GM21737 (cell line): Measurements from ENCODE around the gene KRTAP3-1.

ENCODE experiments used
- ATAC-seq: cut with Tn5 transposase; IDR thresholded peaks from one replicate; pipeline ENCODE4 v1.9.1; 2021; ENCODE audit warnings: mild to moderate bottlenecking, moderate library complexity; ENCODE audit not compliant: unreplicated experiment

The KRTAP3-1 gene

GRCh38 chr17:40980596-40980995 lies 28.3 kb downstream of the KRTAP3-1 start:
- ATAC-seq = no peak

GRCh38 chr17:40980117-40980516 lies 28.8 kb downstream of the KRTAP3-1 start:
- no peak for ATAC-seq

GRCh38 chr17:40978575-40979151 lies 30.3 kb downstream of the KRTAP3-1 start:
- no peak for ATAC-seq

- no peak for ATAC-seq
Observed at GRCh38 chr17:40975516-40975915, 33.4 kb downstream of the KRTAP3-1 start.

GRCh38 chr17:40974366-40974765 lies 34.6 kb downstream of the KRTAP3-1 start:
- ATAC-seq = no peak

GRCh38 chr17:40967582-40967981 lies 41.3 kb downstream of the KRTAP3-1 start:
- no peak for ATAC-seq

GRCh38 chr17:40966848-40967247 lies 42.1 kb downstream of the KRTAP3-1 start, which contains the start of gene KRT39:
TSS of gene KRT39 (minus strand) at chr17:40966948. CDS start at chr17:40966856, 92 bp downstream.
- ATAC-seq = no peak

- no peak for ATAC-seq
Observed at GRCh38 chr17:40963838-40964237, 45.1 kb downstream of the KRTAP3-1 start.

- ATAC-seq = no peak
Observed at GRCh38 chr17:40962059-40962561, 46.8 kb downstream of the KRTAP3-1 start.

- ATAC-seq = no peak
Observed at GRCh38 chr17:40961591-40961990, 47.3 kb downstream of the KRTAP3-1 start.

- ATAC-seq = no peak
Observed at GRCh38 chr17:40960144-40960543, 48.8 kb downstream of the KRTAP3-1 start.
